ENCODE data around the gene PCDH15. TPM values are rescaled to one million over a fixed set of nuclear protein-coding genes. Genes with fewer than 3 reads are reported as not detected.

PCDH15 gene
- total RNA-seq, 1 experiment from 2014 or later = 0.61 TPM

DNA sequence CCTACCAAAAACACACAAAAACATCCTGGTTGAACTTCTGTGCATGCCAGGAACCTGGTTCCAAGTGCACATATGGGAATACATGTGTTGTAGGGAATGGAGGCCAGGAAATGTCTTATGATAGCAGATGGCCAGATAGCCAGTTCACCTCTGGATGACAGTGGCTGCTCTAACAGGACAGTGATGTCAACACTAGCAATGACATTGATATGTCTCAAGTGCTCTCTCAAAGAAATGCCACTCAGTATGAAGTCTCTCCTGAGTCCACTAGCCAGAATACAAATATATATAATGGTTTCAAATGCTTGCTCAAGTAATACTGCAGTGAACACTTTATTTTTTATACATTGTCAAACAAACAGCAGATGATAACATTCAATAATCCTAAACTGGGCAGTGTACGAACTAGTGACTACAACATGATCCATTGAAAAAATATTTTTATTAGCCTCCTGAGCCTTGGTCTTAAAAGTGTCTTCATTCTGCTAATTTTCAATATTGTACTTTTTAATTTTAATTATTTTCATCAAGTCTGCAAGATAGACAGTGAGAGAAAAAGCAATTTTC lies 26.0 kb upstream of the PCDH15 start:
- no peak overlapping the region for H3K4ac ChIP-seq (ENCODE audit: low read depth, low read length)
- H3K56ac ChIP-seq (ENCODE audit: insufficient read length, low read depth, low read length) = no peak overlapping the region
- H4K5ac ChIP-seq (ENCODE audit: insufficient read length, low read depth, low read length) = no peak overlapping the region
- no peak overlapping the region for H3K14ac ChIP-seq (ENCODE audit: insufficient read depth, low read length)
- no peaks in the 10 kb centered on the region for H3K27me3 ChIP-seq (ENCODE audit: insufficient read depth, low read length)
- no peak overlapping the region for H3K4me3 Mint-ChIP-seq
- H3T11ph ChIP-seq (ENCODE audit: low read length) = no peak overlapping the region
- no peaks in the 10 kb centered on the region for H3K4me1 Mint-ChIP-seq
- H3K79me1 ChIP-seq (ENCODE audit: insufficient read depth, low read depth, low read length, poor library complexity, severe bottlenecking) = no peaks in the 10 kb centered on the region
- H2AFZ ChIP-seq (ENCODE audit: low read length) = no peak overlapping the region
- peaks cover 0 to 2% of the 10 kb centered on the region in 2 experiments; a peak in 2 of 5 replicates for H3K9me3 Mint-ChIP-seq
- H3K79me2 ChIP-seq (ENCODE audit: insufficient read depth, low read length) = no peaks in the 10 kb centered on the region
- no peaks in the 10 kb centered on the region for H4K20me1 ChIP-seq (ENCODE audit: control insufficient read depth, insufficient read depth, insufficient read length)
- no peak overlapping the region for H4K91ac ChIP-seq (ENCODE audit: insufficient read length, low read depth, low read length)
- no peak for DNase-seq
- WGBS (ENCODE audit: extremely low coverage, insufficient read length, low lambda C conversion rate) = no CpG with 5 or more reads among the region's 1 CpG
- H2BK15ac ChIP-seq (ENCODE audit: low read depth, low read length) = no peak overlapping the region
- TF ChIP-seq CTCF (conservative IDR thresholded peaks at IDR 0.05) = no peak
- H3K9ac ChIP-seq (ENCODE audit: extremely low read depth, insufficient read length, low read length) = no peak overlapping the region
- H3K4me1 ChIP-seq (ENCODE audit: insufficient read depth, low read length) = no peaks in the 10 kb centered on the region
- H2BK5ac ChIP-seq (ENCODE audit: insufficient read length, low read length) = no peak overlapping the region
- no peak overlapping the region for H4K8ac ChIP-seq (replicated peaks; ENCODE audit: insufficient read length, low read depth, low read length)
- no peaks in the 10 kb centered on the region for H3K23me2 ChIP-seq (ENCODE audit: insufficient read length, low read depth, low read length, poor library complexity, severe bottlenecking)
- no peak overlapping the region for H2BK120ac ChIP-seq (ENCODE audit: low read depth, low read length, poor library complexity, severe bottlenecking)
- H3K27ac Mint-ChIP-seq = no peak overlapping the region
- H2BK12ac ChIP-seq (ENCODE audit: insufficient read length, low read depth, low read length) = no peak overlapping the region
- no peak overlapping the region for H3K27ac ChIP-seq (ENCODE audit: insufficient read length, low read depth, low read length)
- no peak overlapping the region for H3K4me2 ChIP-seq (ENCODE audit: insufficient read depth, insufficient read length, low read length)
- no peak overlapping the region for H2AK5ac ChIP-seq (ENCODE audit: insufficient read length, low read length)
- peaks cover 0 to 4% (median 1%) of the 10 kb centered on the region in 3 experiments; a peak in 1 of 7 replicates for H3K36me3 Mint-ChIP-seq (ENCODE audit: insufficient read depth in 1 of 3, low read depth in 3 of 3)
- H3K9me3 ChIP-seq (ENCODE audit: control insufficient read depth, low read depth, low read length) = no peaks in the 10 kb centered on the region
- no peak overlapping the region for H2BK20ac ChIP-seq (ENCODE audit: low read depth, low read length, poor library complexity, severe bottlenecking)
- H3K18ac ChIP-seq (ENCODE audit: insufficient read length, low read depth, low read length) = no peak overlapping the region
- no peak overlapping the region for H3K23ac ChIP-seq (ENCODE audit: insufficient read length, low read depth, low read length)
- no peaks in the 10 kb centered on the region for H3K27me3 Mint-ChIP-seq (ENCODE audit: low read depth)

Data from H9 (cell line).